GM19351 (cell line): ENCODE data around the gene CPNE6.

Experiments used
- ATAC-seq: cut with Tn5 transposase; IDR thresholded peaks from one replicate; pipeline ENCODE4 v1.9.1; 2021; ENCODE audit warnings: mild to moderate bottlenecking, moderate library complexity; ENCODE audit not compliant: unreplicated experiment

Gene CPNE6

GRCh38 chr14:24084440-24084839 lies 13.1 kb downstream of the CPNE6 start:
- ATAC-seq, result no peak

- ATAC-seq, result no peak
Measured at GRCh38 chr14:24085215-24085614, 13.9 kb downstream of the CPNE6 start.

GRCh38 chr14:24086193-24086955 lies 15.0 kb downstream of the CPNE6 start:
- ATAC-seq, result no peak

DNA sequence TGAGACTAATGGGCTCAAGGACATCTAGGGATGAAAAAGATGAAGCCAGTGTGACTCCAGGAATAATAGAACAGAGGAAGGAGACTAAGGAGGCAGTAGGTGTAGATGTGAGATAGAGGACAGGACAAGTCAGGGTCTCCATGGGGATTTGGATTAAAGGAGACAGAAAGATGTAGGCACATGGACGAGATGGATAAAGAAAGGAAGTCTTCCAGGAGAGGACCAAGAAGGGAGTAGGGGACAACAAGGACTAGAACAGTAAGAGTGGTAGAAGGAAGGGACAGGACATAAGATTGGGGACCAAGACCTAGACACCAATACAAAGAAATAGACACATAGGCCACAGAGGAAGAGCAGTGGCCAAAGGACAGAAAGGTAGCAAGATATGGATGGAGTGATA lies 15.6 kb downstream of the CPNE6 start:
- no peak for ATAC-seq

DNA sequence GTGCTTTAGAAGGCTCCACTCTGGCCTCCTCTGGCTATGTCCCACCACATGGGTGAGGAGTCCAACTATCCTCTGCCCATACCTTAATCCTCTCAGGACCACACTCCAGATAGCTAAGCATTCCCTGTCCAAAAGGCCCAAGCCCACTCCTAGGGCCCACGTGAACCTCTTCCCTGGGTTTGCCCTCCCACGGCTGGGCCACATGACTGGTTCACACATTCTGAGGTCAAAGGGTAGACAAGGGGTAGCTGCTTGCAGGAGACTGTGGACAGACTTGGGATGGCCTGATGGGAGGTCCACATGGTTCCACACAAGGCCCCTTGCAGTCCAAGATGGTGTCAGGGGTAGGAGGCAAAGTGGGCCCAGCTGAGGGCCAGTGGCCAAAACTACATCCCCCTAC lies 16.7 kb downstream of the CPNE6 start:
- ATAC-seq, result no peak

- ATAC-seq, result no peak
Measured at GRCh38 chr14:24089890-24090289, 18.5 kb downstream of the CPNE6 start.

DNA sequence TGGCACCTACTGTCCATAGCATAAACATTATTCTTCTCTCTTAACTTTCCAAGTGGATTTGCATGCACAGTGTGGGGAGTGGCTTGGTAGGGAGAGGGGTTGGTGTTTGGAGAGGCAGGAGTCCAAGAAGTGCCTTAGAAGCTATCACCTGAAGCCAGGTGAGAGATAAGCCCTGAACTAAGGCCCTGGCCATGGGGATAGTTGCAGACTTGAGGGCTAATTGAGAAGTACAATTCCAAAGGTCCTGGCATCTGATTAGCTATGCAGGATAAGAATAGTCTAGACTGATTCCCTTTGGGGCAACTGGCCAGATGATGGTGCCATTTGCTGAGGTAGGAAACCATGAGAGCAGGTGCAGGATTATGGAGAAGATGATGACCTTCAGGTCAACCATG lies 20.7 kb downstream of the CPNE6 start:
- ATAC-seq, result no peak

- no peak for ATAC-seq
Measured at GRCh38 chr14:24092505-24093206, 21.3 kb downstream of the CPNE6 start.

DNA sequence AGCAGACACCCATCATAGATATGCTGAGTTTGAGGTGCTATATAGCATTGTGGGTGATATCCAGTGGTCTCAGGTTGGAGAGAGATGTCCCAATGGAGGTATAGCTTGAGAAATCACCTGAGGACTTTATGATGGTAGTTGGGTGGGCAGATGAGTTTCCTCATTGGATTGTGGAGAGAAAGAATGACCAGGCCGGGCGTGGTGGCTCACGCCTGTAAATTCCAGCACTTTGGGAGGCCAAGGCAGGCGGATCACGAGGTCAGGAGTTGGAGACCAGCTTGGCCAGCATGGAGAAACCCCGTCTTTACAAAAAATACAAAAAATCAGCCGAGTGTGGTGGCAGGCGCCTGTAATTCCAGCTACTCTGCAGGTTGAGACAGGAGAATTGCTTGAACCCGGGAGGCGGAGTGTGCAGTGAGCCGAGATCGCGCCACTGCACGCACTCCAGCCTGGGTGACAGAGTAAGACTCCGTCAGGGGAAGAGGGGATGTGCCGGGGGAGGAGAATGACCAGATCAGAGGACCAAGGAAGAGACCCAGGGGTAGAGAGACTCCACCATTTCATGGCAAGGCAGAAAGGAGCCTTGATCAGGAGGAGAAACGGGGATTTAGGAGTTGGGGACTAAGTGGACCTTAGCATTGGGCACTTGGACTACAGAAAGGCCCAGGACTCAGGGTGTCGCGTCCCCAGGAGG lies 22.0 kb downstream of the CPNE6 start:
- no peak for ATAC-seq

DNA sequence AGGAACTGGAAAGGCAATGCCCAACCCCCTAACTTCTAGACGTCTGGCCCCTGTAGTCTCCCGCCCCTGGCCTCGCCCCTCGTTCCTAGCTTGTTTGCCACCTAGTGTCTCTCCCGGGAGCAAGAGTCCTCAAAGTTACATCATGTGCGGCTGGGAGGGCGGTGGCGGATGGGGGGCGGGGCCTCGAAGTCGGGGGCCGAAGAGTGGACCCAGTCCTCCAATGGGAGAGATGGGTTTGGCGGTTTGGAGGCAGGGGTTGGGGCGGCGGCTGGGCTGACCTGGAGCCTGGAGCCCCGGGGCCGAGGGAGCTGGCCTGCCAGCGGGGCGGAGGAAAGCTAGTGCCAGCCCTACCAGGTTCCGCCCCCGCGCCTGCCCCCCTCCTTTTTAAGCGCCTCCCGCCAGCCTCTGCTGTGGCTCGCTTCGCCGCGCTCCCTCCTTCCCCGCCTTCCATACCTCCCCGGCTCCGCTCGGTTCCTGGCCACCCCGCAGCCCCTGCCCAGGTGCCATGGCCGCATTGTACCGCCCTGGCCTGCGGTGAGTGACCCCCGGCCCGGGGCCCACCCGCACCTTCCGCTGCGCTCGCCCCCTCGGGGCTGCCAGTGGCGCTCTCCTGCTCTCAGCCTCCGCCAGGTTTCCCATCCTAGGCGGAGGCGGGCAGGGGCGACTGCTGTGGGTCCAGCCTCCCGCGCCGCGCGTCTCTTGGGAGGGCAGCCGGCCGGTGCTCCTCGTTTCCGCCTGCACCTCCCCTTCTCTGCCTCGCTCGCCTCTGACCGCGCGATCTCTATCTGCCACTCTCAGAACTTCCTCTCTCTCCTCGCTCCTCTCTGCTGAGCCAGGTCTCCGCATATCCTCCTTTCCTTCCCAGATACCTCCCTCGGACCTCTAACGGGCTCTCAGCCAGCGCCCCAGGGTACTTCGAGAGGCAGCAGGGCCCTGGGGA lies 22.8 kb downstream of the CPNE6 start, which contains the start of gene PCK2:
PCK2 (plus strand) TSS at position 411 of the 940 bp plus-strand sequence; CDS start at position 506, 95 bp downstream.
- peak; percentile 45 for ATAC-seq

GRCh38 chr14:24094841-24095270 lies 23.5 kb downstream of the CPNE6 start:
- ATAC-seq, result no peak

GRCh38 chr14:24095271-24096068 lies 24.1 kb downstream of the CPNE6 start:
- ATAC-seq, result peak; percentile 78

- no peak for ATAC-seq
Measured at GRCh38 chr14:24096545-24097181, 25.3 kb downstream of the CPNE6 start.

- ATAC-seq, result no peak
Measured at GRCh38 chr14:24098229-24098926, 27.0 kb downstream of the CPNE6 start.

DNA sequence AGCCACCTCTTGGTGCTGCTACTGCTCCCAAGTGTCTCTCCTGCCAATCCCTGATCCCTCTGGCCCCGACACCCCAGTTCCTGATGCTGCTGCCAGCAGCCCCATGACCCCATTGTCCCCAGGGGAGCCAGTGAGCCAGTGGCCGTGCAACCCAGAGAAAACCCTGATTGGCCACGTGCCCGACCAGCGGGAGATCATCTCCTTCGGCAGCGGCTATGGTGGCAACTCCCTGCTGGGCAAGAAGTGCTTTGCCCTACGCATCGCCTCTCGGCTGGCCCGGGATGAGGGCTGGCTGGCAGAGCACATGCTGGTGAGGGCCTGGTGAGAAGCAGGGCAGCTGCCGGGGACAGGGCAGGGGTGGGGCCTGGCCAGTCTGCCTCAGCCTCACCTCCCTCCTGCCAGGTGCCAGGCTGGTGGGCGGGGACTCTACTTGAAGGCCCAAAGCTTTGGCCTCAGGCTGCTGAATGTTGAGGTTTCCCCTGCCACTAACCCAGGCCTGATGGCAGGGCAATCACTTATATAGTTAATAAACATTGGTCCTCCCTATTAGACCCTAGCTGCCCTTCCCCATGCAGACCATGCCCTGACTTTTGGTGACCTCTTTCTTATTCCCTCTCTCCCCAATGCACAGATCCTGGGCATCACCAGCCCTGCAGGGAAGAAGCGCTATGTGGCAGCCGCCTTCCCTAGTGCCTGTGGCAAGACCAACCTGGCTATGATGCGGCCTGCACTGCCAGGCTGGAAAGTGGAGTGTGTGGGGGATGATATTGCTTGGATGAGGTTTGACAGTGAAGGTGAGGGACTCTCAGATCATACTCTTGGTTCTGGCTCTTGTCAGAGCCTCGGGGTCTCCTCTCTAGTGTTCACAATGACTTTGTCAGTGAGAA lies 27.8 kb downstream of the CPNE6 start:
- ATAC-seq, result no peak

- no peak for ATAC-seq
Measured at GRCh38 chr14:24100197-24100981, 29.0 kb downstream of the CPNE6 start.

- ATAC-seq, result no peak
Measured at GRCh38 chr14:24100982-24101494, 29.7 kb downstream of the CPNE6 start.
